GM19240 (cell line): ENCODE measurements around the gene BCAS3.

Source experiments
- DNase-seq: peaks from one replicate; pipeline ENCODE4 v3.0.0; 2011; ENCODE audit warnings: low spot score; ENCODE audit not compliant: insufficient read length

BCAS3 gene

GRCh38 chr17:61282377-61282776, 604.7 kb downstream of the BCAS3 start:
- no peak for DNase-seq

GRCh38 chr17:61283043-61283442, 605.4 kb downstream of the BCAS3 start:
- no peak for DNase-seq

- no peak for DNase-seq
Measured at GRCh38 chr17:61284174-61284573, 606.5 kb downstream of the BCAS3 start.

GRCh38 chr17:61284746-61285145, 607.1 kb downstream of the BCAS3 start:
- no peak for DNase-seq

GRCh38 chr17:61285526-61286320, 608.1 kb downstream of the BCAS3 start:
- no peak for DNase-seq

- no peak for DNase-seq
Measured at GRCh38 chr17:61286449-61286848, 608.8 kb downstream of the BCAS3 start.

GRCh38 chr17:61289408-61290385, 612.0 kb downstream of the BCAS3 start:
- DNase-seq, result no peak

GRCh38 chr17:61291451-61292285, 614.0 kb downstream of the BCAS3 start:
- DNase-seq, result no peak

GRCh38 chr17:61294286-61294685, 616.6 kb downstream of the BCAS3 start:
- no peak for DNase-seq

GRCh38 chr17:61294777-61295176, 617.1 kb downstream of the BCAS3 start:
- no peak for DNase-seq

GRCh38 chr17:61296058-61296457, 618.4 kb downstream of the BCAS3 start:
- no peak for DNase-seq

GRCh38 chr17:61299517-61300513, 622.2 kb downstream of the BCAS3 start:
- DNase-seq, result no peak

GRCh38 chr17:61302953-61303816, 625.5 kb downstream of the BCAS3 start:
- no peak for DNase-seq

- DNase-seq, result no peak
Measured at GRCh38 chr17:61303817-61304096, 626.1 kb downstream of the BCAS3 start.

GRCh38 chr17:61305024-61305423, 627.4 kb downstream of the BCAS3 start:
- DNase-seq, result no peak

- no peak for DNase-seq
Measured at GRCh38 chr17:61306003-61306402, 628.4 kb downstream of the BCAS3 start.

GRCh38 chr17:61307905-61308886, 630.5 kb downstream of the BCAS3 start:
- DNase-seq, result no peak
